GM18951 (cell line): ENCODE results near the gene MACROD2.

Source experiments
- POLR2A ChIP-seq: IDR thresholded peaks from 4 replicates; pipeline ENCODE4 v1.6.1; 2011; ENCODE audit warnings: mild to moderate bottlenecking; ENCODE audit not compliant: insufficient read length, insufficient read depth; ENCODE audit errors: extremely low read depth
- in situ Hi-C: fragments of 300-500 bp; cut with MboI; formaldehyde crosslinking; loops from one replicate; pipeline ENCODE4 v1.12.0; 2022; ENCODE audit warnings: low sequenced_read_pairs, mixed read lengths, inconsistent platforms; ENCODE audit not compliant: unreplicated experiment

MACROD2 gene

DNA sequence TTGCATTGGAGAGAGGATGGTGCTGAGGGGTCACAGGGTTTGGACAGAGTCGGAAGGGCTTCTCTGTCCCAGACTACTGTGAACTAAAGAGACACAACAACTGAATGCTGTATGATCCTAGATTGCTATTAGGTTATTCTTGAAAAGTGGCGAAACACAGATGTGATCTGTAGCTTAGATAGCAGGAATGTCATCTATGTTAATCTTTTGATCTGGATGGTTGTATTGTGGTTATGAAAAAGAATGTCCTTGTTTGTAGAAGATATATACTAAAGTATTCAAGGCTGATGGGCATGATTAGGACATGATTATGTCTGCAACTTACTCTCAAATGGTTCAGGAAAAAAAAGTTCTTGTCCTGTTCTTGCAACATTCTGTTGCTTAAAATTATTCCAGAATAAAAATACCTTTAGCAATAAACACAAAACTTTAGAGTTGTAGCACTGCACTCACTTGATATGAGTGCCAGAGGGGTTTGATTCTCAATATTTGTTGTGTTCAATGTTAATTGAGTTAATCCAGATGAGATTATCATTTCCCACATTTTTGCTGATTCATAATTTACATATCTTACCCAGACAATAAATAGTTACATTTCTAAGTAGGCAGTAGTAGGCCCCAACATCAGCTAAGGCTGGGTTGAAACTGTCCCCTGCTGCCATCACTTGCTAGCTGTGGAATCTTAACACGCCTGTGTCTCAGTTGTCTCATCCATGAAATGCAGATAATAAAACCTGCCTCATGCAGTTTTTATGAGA, 1932.8 kb downstream of the MACROD2 start:
- in situ Hi-C loops: no loop called here
- no peak for TF ChIP-seq POLR2A

DNA sequence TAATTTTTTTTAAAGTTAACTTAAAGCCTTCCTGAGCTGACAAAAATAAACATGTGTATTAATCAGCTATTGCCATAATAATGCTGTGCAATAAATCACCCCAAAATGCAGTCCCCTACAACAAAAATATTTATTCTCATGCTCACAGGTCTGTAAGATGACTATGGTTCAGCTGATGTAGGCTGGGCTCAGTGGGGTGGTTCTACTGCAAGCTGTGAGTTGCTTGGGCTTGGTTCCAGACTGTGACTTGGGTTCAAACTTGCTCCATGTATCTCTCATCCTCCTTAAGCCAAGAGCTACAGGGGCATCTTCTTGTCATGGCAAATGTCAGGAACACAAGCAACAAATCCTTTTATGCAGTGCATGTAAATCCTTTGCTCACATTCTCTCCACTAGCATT, 1933.6 kb downstream of the MACROD2 start:
- in situ Hi-C loops: no loop called here
- TF ChIP-seq POLR2A: no peak

DNA sequence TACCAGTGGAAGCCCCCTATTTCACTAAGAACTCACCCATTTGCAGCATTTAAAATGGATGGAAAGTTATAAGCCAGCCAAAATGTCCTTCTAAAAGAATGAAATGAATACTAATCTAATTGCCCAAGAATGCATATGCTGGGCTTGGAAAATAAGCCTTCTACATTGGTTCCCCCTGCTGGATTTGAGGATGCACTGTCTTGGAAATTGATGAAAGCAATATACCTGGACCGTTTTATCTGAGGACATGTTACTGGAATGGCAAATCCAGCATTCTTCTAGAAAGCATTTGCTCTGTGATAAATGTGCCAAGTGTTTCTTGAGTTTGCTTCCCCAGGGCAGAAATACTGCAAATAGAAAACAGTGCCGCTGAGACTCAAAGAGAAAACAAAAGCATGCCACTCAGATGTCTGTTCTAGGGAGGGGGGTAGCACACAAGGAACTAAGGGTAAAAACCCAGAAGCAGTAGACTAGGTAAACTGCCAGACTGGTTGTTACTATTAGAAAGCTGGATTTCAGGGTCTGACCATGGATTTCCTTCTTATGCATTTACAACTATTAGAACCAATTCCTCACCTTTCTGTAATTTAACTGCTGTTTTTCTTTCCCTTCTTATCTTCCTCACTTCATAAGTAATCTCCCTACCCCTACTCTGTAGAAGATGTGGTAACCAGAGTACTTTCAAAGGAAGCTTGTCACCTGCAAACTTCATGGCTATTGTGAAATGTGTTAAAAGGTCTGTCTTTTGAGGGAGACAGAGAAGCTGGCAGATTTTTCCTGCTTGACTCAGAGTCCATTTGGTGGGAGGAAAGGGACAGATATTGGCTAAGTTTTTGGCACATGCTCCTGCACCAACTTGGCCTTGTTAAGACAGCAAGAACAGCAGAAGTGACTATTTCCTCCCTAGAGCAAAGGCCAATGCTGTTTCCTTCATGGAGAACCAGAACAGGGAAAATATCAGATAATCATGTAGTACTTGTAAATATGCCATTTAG, 1935.3 kb downstream of the MACROD2 start:
- in situ Hi-C loops: no loop called here
- TF ChIP-seq POLR2A: no peak

DNA sequence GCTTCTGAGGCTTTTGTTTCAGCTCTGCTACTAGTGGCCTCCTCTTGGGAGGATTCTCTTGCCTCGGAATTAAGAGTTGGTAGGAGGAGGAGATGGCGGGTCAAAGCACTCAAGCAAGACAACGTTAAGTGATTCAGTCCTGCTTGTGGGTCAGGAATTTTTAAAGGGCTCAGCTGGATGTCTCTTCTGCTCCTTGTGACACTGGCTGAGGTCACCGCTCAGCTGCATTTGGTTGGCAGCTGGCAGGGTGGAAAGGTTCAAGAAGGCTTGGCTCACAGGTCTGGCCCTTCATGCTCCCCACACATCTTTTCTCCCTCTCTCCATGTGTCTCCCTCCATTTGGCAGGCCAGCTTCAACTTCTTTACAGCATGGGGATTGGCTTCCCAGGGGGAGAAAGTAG, 1936.6 kb downstream of the MACROD2 start:
- TF ChIP-seq POLR2A: no peak
- in situ Hi-C loops: no loop called here

DNA sequence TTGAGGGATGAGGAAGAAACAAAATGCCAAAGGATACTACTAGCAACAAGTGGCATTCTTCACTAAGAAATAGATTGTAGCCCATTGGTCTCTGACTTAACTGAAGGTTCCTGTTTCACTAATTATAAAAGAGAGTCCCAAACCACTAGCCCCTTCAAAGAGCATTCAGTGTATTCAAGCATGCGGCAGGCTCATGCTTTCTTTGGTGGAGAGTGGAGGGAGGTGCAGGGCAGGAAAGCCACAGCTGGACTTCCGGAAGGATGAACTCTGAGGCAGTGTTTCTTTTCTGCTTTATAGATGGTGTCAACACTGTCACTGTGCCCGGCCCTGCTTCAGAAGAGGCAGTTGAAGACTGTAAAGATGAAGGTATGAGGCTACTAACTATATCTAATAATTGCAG, 1941.9 kb downstream of the MACROD2 start:
- in situ Hi-C loops: no loop called here
- TF ChIP-seq POLR2A: no peak

DNA sequence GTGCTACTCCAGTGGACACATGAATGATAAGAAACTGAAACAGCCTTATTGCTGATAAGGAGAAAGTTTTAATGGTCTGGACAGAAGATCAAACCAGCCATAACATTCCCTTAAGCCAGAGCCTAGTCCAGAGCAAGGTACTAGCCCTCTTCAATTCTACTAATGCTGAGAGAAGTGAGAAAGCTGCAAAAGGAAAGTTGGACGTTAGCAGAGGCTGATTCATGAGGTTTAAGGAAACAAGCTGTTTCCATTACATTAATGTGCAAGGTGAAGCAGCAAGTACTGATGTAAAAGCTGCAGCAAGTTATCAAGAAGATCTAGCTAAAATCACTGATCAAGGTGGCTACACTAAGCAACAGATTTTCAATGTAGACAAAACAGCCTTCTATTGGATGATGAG, 1943.5 kb downstream of the MACROD2 start:
- in situ Hi-C loops: no loop called here
- no peak for TF ChIP-seq POLR2A

DNA sequence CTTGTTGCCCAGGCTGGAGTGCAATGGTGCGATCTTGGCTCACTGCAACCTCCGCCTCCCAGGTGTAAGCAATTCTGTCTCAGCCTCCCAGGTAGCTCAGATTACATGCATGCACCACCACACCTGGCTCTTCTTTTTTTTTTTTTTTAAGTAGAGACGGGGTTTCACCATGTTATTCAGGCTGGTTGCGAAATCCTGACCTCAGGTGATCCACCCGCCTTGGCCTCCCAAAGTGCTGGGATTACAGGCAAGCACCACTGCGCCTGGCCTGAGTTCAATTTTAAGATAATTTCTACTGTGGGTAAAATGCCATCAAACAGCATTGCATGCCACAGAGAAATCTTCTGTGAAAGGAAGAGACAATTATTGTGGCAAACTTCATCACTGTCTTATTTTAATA, 1944.8 kb downstream of the MACROD2 start:
- in situ Hi-C loops: no loop called here
- TF ChIP-seq POLR2A: no peak

DNA sequence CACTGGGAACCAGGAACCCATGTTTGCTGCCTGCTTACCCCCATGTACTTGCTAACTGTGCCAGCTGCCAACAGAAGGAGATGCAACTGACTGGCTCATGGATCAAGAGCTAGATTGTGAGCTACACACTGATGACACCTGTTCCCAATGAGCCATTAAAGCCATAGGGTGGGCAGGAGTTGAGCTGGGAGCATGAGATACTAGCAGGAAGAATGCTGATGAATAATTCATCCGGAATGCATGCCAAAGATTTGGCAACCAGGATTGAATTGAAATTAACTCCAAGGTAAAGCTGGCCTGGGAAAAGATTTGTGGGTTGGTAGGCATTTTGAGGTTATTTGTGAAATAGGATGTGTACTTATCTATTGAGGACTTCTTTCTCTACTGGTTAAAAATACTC, 1946.8 kb downstream of the MACROD2 start:
- in situ Hi-C loops: no loop called here
- TF ChIP-seq POLR2A: no peak

DNA sequence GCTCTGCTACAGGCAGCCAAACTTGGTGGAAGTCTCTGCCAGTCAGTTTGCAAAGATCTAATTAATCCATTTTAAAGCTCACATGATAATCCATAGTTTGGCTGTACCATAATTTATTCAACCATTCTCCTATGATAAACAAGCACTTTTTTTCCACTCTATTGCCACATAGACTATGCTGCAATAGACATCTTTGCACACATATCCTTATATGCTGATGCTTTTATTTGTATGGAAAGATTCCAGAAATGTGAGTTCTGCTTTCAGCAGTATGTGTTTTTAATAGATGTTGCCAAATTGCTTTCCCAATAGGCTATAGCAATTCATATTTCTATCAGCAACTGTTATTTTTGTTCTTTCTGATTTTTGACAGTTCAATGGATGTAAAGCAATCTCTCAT, 1950.0 kb downstream of the MACROD2 start:
- in situ Hi-C loops: no loop called here
- TF ChIP-seq POLR2A: no peak

DNA sequence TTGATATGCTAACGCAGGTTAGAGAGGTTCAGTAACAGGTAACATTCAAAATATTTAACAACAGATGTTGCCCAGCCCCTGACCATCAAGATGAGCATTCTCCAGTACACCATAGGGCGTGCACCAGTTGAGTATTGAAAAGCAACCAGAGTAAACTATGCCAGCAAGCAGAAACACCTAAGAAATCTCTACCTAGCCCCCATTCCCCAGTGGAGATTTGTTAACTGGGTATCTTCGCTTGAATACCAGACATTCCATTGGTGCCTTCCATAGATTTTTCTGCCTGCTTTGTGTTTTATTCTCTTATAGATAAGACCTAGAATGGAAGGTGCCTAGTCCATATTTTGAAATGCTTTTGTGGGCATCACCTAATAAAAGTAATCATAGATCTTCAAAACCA, 1954.1 kb downstream of the MACROD2 start:
- no peak for TF ChIP-seq POLR2A
- in situ Hi-C loops: no loop called here

DNA sequence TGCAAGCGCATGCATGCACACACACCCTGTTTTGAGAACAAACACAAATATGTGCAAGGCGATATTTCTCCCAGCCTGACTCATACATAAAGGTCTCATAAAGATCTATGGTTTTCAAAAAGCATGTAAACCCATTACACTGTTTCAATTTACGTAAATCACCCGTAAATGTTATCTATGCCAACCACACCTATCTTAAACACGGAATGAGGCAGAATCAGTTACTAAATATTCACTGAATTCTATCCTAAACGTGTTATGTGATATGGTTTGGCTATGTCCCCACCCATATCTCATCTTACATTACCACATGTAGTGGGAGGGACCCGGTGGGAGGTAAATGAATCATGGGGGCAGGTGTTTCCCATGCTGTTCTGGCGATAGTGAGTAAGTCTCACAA, 1956.3 kb downstream of the MACROD2 start:
- in situ Hi-C loops: no loop called here
- TF ChIP-seq POLR2A: no peak

DNA sequence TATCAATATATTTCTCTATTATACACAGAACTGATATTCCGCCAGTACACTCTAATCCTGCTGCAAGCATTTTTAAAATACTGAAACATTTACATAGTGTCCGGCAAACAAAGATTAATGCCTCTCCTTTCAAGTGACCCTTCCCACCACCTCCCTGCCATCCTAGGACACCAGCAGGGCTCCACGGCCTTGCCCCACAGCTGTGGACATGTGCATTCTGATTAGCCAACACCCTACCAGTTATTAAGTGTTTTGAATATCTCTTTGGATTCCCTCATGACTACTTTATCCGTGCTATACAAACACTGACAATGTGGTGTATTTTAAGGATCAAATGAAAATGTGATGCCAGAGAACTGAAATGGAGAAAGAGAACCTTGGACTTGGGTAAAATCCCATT, 1962.8 kb downstream of the MACROD2 start:
- TF ChIP-seq POLR2A: no peak
- in situ Hi-C loops: no loop called here

DNA sequence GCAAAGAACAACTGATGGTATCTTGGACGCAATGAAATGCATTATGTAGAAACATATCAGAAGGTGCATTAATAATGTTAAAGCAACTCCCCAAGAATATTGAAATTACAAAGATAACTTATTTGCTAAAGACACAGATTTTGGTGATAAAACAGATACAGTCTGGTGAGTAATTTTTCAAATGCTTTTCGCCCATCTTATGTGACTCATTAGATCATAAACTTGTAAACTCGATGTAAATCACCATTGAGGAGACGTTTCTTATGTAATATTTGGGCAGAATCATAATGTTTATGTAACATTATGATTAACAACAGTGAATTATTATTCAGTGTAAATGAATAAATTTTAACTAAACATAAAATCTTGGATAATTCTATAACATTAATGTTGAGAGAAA, 1969.8 kb downstream of the MACROD2 start:
- in situ Hi-C loops: no loop called here
- TF ChIP-seq POLR2A: no peak

DNA sequence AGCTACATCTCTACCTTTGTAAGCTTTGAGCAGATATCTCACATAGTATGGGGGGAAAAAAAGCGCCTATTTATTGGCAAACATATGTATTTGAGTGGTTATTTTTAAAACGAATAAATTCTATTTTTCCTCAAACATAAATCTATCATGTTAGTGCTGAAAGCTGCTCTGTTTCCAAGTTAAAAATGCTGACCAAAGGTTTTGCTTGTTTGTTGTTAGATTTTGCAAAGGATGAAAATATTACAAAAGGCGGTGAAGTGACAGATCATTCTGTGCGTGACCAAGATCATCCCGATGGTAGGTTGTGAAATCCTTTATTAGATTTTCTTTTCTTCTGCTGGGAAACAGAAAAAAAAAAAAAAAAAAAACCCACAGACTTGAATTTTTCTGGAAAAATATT, 1972.0 kb downstream of the MACROD2 start:
- in situ Hi-C loops: no loop called here
- no peak for TF ChIP-seq POLR2A

DNA sequence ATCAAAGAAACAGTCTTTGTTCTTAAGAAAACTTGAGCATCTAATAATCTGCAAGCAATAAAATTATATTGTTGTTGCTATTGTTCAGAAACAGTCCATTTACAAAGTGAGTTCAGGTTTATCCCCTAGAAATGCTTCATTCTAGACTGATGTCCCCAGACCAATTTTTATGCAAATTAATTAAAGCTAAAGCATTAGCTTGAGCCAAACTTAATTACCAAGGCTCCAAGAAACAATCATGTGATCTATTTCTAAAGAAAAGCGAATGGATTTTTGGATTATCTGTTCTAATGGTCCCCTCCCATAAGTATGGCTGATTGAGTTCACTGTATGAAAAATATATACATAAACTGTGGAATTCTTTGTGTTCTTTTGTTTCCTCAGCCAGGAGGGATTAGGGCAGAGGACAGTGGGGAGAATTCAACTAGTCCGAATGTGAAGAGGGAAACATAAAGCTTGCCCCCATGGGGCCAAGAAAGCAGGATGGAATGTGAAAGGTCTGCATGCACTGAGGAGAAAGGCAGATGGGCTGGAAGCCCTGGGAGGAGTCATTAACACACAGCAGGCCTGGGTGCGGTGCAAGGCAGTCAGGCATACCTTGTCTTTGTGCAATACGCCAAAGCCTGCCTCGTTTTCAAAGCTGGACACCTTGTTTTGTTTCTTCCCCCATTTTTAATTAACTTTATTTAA, 1980.9 kb downstream of the MACROD2 start:
- in situ Hi-C loops: no loop called here
- TF ChIP-seq POLR2A: no peak
